ENCODE measurements around the gene TFDP2. TPM values are rescaled to one million over a fixed set of nuclear protein-coding genes. Genes with fewer than 3 reads are reported as not detected.
A peak's percentile ranks its signal among the peaks of the same experiment; 100 is the strongest.

The TFDP2 gene
- total RNA-seq, 3 donors from 2014 or later (not counting 1 experiment from before 2014, with no cell fraction given), result 134 to 154 (median 142) TPM

DNA sequence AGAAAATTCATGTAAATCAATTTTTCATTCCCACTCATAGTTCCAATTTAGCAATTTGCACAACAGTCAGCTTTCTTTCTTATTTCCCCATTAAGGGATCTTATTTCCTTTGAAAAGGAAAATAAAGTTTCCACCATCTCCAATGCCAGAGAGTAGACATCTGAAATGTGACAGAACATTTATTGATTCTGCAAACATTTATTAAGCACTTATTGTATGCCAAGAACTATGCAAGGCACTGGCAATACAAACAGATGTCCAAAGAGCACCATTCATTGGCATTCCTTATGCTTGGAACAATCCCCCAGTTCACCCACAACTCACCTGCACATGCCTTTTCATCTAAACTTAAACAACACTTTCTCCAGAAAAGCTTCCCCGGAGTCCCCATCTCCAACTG, 2.5 kb upstream of the TFDP2 start:
- Mint-ChIP-seq H3K36me3 (no peaks in the 10 kb centered on the region), H3K4me3 (peak overlapping the region; percentile 32), H3K4me1 (peaks cover 35% of the 10 kb centered on the region in 2 donors), H3K9me3 (no peaks in the 10 kb centered on the region), H3K27ac (peak overlapping the region; percentile 50 to 52), H3K27me3 (ENCODE audit: low read depth in 2 of 2) (no peaks in the 10 kb centered on the region)
- DNase-seq (no peak), ATAC-seq (no peak)
- Histone ChIP-seq H3K4me3 (ENCODE audit: low read length) (no peak overlapping the region), H3K36me3 (ENCODE audit: control insufficient read depth, insufficient read depth, low read length) (no peaks in the 10 kb centered on the region), H3K9me3 (ENCODE audit: control insufficient read depth, insufficient read depth, low read length) (no peaks in the 10 kb centered on the region), H3K27ac (ENCODE audit: low read length) (no peak overlapping the region), H3K27me3 (ENCODE audit: control insufficient read depth, insufficient read depth, low read length) (no peaks in the 10 kb centered on the region), H3K4me1 (ENCODE audit: control insufficient read depth, insufficient read depth, low read length) (peaks cover 16% of the 10 kb centered on the region)
- TF ChIP-seq, protein P1, sequence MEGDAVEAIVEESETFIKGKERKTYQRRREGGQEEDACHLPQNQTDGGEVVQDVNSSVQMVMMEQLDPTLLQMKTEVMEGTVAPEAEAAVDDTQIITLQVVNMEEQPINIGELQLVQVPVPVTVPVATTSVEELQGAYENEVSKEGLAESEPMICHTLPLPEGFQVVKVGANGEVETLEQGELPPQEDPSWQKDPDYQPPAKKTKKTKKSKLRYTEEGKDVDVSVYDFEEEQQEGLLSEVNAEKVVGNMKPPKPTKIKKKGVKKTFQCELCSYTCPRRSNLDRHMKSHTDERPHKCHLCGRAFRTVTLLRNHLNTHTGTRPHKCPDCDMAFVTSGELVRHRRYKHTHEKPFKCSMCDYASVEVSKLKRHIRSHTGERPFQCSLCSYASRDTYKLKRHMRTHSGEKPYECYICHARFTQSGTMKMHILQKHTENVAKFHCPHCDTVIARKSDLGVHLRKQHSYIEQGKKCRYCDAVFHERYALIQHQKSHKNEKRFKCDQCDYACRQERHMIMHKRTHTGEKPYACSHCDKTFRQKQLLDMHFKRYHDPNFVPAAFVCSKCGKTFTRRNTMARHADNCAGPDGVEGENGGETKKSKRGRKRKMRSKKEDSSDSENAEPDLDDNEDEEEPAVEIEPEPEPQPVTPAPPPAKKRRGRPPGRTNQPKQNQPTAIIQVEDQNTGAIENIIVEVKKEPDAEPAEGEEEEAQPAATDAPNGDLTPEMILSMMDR (IDR thresholded peaks at IDR 0.05), result no peak
- WGBS (ENCODE audit: insufficient coverage), result 97% methylated on average over 1 of the region's 1 CpG
- intact Hi-C loops (cut with micrococcal nuclease), result no loop called here

DNA sequence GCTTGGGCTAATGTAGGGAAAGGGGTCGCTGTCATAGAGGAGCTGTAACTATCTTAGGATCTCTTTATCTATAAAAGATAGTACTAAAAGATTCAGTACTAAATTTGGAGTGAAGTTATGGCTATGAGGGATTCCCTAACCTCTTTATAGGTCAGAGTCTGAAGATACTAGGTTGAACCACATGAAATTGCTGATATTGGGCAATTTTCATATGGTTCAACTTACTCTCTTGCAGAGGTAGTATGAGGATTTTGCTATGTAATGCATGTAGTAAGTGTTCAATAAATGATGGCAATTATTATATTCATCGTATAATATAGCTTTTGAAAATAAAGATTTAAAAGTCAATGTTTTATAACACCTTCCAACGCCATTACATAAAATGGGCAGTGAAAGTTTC, 1.9 kb upstream of the TFDP2 start:
- ATAC-seq, result no peak
- no peaks in the 10 kb centered on the region for H3K9me3 ChIP-seq (ENCODE audit: control insufficient read depth, insufficient read depth, low read length)
- TF ChIP-seq, protein P1 (IDR thresholded peaks at IDR 0.05), result no peak
- intact Hi-C loops (cut with micrococcal nuclease), result no loop called here
- Mint-ChIP-seq H3K36me3 (no peaks in the 10 kb centered on the region), H3K4me3 (no peak overlapping the region), H3K4me1 (peaks cover 40 to 41% of the 10 kb centered on the region in 2 donors), H3K9me3 (no peaks in the 10 kb centered on the region), H3K27ac (no peak overlapping the region), H3K27me3 (ENCODE audit: low read depth in 2 of 2) (no peaks in the 10 kb centered on the region)
- no peaks in the 10 kb centered on the region for H3K36me3 ChIP-seq (ENCODE audit: control insufficient read depth, insufficient read depth, low read length)
- no peak overlapping the region for H3K27ac ChIP-seq (ENCODE audit: low read length)
- no peak overlapping the region for H3K4me3 ChIP-seq (ENCODE audit: low read length)
- H3K4me1 ChIP-seq (ENCODE audit: control insufficient read depth, insufficient read depth, low read length), result peaks cover 16% of the 10 kb centered on the region
- DNase-seq, result no peak
- no peaks in the 10 kb centered on the region for H3K27me3 ChIP-seq (ENCODE audit: control insufficient read depth, insufficient read depth, low read length)
- no CpG with 5 or more reads among the region's 3 CpGs for WGBS (ENCODE audit: insufficient coverage)

DNA sequence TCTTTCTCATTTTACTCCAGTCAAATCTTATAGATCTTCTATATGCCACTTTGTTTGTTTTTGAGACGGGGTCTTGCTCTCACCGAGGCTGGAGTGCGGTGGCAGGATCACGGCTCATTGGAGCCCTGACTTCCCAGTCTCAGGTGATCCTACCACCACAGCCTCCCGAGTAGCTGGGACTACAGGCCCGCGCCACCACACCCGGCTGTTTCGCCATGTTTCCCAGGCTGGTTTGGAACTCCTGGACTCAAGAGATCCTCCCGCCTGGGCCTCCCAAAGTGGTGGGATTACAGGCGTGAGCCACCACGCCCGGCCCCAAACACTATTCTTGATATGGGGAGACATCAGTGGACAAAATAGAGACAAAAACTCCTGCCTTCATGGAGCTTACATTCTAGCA, 927 bp upstream of the TFDP2 start:
- DNase-seq (no peak), ATAC-seq (no peak)
- Histone ChIP-seq H3K9me3 (ENCODE audit: control insufficient read depth, insufficient read depth, low read length) (no peaks in the 10 kb centered on the region), H3K4me3 (ENCODE audit: low read length) (no peak overlapping the region), H3K27ac (ENCODE audit: low read length) (no peak overlapping the region), H3K36me3 (ENCODE audit: control insufficient read depth, insufficient read depth, low read length) (no peaks in the 10 kb centered on the region), H3K4me1 (ENCODE audit: control insufficient read depth, insufficient read depth, low read length) (peaks cover 16% of the 10 kb centered on the region), H3K27me3 (ENCODE audit: control insufficient read depth, insufficient read depth, low read length) (no peaks in the 10 kb centered on the region)
- H3K4me3 Mint-ChIP-seq, result peak overlapping the region; percentile 96
- TF ChIP-seq, protein P1 (IDR thresholded peaks at IDR 0.05), result no peak
- H3K27ac Mint-ChIP-seq, result peak overlapping the region; percentile 59 to 82
- no peaks in the 10 kb centered on the region for H3K27me3 Mint-ChIP-seq (ENCODE audit: low read depth in 2 of 2)
- WGBS (ENCODE audit: insufficient coverage), result 98% methylated on average over 13 of the region's 13 CpGs
- intact Hi-C loops (cut with micrococcal nuclease), result no loop called here
- H3K9me3 Mint-ChIP-seq, result no peaks in the 10 kb centered on the region
- no peaks in the 10 kb centered on the region for H3K36me3 Mint-ChIP-seq
- peaks cover 41% of the 10 kb centered on the region in 2 donors for H3K4me1 Mint-ChIP-seq

DNA sequence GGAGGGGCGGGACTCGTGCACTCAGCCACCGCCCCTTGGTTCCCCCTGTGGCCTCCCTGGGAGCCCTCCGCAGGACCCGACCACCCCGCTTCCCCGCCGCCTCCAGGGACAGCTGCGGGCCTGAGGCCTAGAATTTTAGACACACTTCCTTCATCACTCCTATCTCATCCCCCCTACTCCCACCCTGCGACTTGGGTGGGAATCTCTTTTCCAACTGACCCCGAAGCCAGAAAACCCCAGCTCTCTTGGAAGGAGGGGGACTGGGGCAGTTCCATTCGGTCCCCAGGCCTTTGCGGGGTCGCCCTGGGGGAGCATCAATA, 289 bp upstream of the TFDP2 start:
- Histone ChIP-seq H3K9me3 (ENCODE audit: control insufficient read depth, insufficient read depth, low read length) (no peaks in the 10 kb centered on the region), H3K36me3 (ENCODE audit: control insufficient read depth, insufficient read depth, low read length) (no peaks in the 10 kb centered on the region), H3K4me1 (ENCODE audit: control insufficient read depth, insufficient read depth, low read length) (peaks cover 16% of the 10 kb centered on the region), H3K27me3 (ENCODE audit: control insufficient read depth, insufficient read depth, low read length) (no peaks in the 10 kb centered on the region), H3K27ac (ENCODE audit: low read length) (peak overlapping the region; percentile 61), H3K4me3 (ENCODE audit: low read length) (peak overlapping the region; percentile 61)
- ATAC-seq (no peak), DNase-seq (no peak)
- intact Hi-C loops (cut with micrococcal nuclease), result loop anchor here (2.0 to 5.0 kb wide), 2 partner anchors 15 to 127 kb away; no protein-coding TSS in a partner anchor
- peak overlapping the region; percentile 96 for H3K4me3 Mint-ChIP-seq
- H3K9me3 Mint-ChIP-seq, result no peaks in the 10 kb centered on the region
- TF ChIP-seq, protein P1 (IDR thresholded peaks at IDR 0.05), result no peak
- H3K36me3 Mint-ChIP-seq, result no peaks in the 10 kb centered on the region
- H3K27ac Mint-ChIP-seq, result peak overlapping the region; percentile 59 to 82
- H3K4me1 Mint-ChIP-seq, result peaks cover 47 to 48% of the 10 kb centered on the region in 2 donors
- no peaks in the 10 kb centered on the region for H3K27me3 Mint-ChIP-seq (ENCODE audit: low read depth in 2 of 2)
- WGBS (ENCODE audit: insufficient coverage), result 14% methylated on average over 14 of the region's 14 CpGs
